ENCODE results near the gene MAGIX.

Gene MAGIX

DNA sequence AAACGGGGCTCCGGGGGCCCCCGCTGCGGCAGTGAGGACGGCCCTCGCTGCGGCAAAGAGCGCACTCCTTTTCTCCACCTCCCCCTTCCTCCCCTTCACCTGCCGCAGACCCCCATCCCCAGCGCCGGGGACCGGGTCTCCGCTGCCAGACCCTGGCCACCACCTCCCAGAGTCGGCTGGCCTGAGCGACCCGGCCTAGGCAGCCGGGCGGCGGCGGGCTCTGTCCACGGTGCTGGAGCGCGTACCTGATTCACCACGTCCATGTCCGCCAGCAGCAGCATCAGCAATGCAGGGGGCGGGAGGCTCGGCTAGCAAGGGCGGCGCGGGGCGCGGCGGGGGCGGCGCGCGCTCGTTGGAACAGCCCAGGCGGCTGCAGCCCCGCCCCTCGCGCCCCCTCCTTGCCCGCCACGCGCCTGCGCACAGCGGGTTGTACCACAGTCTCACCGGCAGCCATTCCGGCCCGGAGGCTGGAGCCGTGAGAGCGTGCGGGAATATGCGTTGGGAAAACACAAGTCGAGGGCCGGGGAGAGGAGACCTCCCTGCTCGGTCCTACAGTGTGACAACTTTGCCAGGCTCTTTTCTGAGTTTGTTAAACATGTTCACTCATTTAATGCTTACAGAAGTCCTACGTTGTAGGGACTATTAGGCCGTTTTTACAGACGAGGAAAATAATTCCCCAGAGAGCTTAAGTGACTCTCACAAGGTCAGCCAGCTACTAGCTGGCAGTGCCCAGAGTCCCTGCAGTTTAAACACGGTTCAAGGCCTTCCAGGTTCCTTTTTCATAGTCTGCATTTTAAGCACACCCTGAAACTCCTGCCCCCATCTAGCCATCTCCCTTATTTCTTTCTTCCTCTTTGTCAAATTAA is 37.6 kb downstream of the MAGIX start, which contains the start of gene SYP (continued):
- peak; percentile 77 for TF ChIP-seq GLIS2 (tag by site-specific recombination; IDR thresholded peaks at IDR 0.05)
- 0 out of 2 replicates have a peak, but pooled peaks have one; percentile 18 for TF ChIP-seq BCL11A (tag by site-specific recombination; IDR thresholded peaks at IDR 0.05; ENCODE audit: low read depth)
- TF ChIP-seq, protein P1, sequence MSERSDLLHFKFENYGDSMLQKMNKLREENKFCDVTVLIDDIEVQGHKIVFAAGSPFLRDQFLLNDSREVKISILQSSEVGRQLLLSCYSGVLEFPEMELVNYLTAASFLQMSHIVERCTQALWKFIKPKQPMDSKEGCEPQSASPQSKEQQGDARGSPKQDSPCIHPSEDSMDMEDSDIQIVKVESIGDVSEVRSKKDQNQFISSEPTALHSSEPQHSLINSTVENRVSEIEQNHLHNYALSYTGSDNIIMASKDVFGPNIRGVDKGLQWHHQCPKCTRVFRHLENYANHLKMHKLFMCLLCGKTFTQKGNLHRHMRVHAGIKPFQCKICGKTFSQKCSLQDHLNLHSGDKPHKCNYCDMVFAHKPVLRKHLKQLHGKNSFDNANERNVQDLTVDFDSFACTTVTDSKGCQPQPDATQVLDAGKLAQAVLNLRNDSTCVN (tag by site-specific recombination; optimal IDR thresholded peaks at IDR 0.05): peak; percentile 76
- TF ChIP-seq ZNF302 (tag by site-specific recombination; IDR thresholded peaks at IDR 0.05; ENCODE audit: low read depth): no peak
- no peak for TF ChIP-seq ZNF426 (tag by site-specific recombination; IDR thresholded peaks at IDR 0.05)
- TF ChIP-seq ZNF132 (tag by site-specific recombination; IDR thresholded peaks at IDR 0.05; ENCODE audit: borderline replicate concordance): no peak
- no peak for TF ChIP-seq ZNF639 (tag by site-specific recombination; IDR thresholded peaks at IDR 0.05)
- TF ChIP-seq, protein P2, sequence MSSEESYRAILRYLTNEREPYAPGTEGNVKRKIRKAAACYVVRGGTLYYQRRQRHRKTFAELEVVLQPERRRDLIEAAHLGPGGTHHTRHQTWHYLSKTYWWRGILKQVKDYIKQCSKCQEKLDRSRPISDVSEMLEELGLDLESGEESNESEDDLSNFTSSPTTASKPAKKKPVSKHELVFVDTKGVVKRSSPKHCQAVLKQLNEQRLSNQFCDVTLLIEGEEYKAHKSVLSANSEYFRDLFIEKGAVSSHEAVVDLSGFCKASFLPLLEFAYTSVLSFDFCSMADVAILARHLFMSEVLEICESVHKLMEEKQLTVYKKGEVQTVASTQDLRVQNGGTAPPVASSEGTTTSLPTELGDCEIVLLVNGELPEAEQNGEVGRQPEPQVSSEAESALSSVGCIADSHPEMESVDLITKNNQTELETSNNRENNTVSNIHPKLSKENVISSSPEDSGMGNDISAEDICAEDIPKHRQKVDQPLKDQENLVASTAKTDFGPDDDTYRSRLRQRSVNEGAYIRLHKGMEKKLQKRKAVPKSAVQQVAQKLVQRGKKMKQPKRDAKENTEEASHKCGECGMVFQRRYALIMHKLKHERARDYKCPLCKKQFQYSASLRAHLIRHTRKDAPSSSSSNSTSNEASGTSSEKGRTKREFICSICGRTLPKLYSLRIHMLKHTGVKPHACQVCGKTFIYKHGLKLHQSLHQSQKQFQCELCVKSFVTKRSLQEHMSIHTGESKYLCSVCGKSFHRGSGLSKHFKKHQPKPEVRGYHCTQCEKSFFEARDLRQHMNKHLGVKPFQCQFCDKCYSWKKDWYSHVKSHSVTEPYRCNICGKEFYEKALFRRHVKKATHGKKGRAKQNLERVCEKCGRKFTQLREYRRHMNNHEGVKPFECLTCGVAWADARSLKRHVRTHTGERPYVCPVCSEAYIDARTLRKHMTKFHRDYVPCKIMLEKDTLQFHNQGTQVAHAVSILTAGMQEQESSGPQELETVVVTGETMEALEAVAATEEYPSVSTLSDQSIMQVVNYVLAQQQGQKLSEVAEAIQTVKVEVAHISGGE (tag by site-specific recombination; conservative IDR thresholded peaks at IDR 0.05; ENCODE audit: low read depth): no peak
- TF ChIP-seq ZNF660 (tag by site-specific recombination; IDR thresholded peaks at IDR 0.05): no peak; the same call in 1 of the 2 replicates
- TF ChIP-seq ZNF645 (tag by site-specific recombination; IDR thresholded peaks at IDR 0.05): no peak
- TF ChIP-seq GLI2 (tag by site-specific recombination; IDR thresholded peaks at IDR 0.05; ENCODE audit: borderline replicate concordance, low read depth): no peak
- no peak for TF ChIP-seq ZNF19 (tag by site-specific recombination; IDR thresholded peaks at IDR 0.05; ENCODE audit: low read depth)
- no peak for TF ChIP-seq ZNF558 (tag by site-specific recombination; IDR thresholded peaks at IDR 0.05)
- TF ChIP-seq FEZF1 (tag by site-specific recombination; IDR thresholded peaks at IDR 0.05): no peak
- TF ChIP-seq ZNF585B (tag by site-specific recombination; IDR thresholded peaks at IDR 0.05): no peak
- no peak for TF ChIP-seq OVOL3 (tag by site-specific recombination; IDR thresholded peaks at IDR 0.05)
- TF ChIP-seq ZSCAN23 (tag by site-specific recombination; IDR thresholded peaks at IDR 0.05): no peak
- TF ChIP-seq ZNF624 (tag by site-specific recombination; IDR thresholded peaks at IDR 0.05): no peak
- peak; percentile 53 for TF ChIP-seq SP2 (tag by site-specific recombination; IDR thresholded peaks at IDR 0.05)
- no peak for TF ChIP-seq ZNF202 (tag by site-specific recombination; IDR thresholded peaks at IDR 0.05; ENCODE audit: borderline replicate concordance)
- TF ChIP-seq, protein P3, sequence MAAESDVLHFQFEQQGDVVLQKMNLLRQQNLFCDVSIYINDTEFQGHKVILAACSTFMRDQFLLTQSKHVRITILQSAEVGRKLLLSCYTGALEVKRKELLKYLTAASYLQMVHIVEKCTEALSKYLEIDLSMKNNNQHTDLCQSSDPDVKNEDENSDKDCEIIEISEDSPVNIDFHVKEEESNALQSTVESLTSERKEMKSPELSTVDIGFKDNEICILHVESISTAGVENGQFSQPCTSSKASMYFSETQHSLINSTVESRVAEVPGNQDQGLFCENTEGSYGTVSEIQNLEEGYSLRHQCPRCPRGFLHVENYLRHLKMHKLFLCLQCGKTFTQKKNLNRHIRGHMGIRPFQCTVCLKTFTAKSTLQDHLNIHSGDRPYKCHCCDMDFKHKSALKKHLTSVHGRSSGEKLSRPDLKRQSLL (tag by site-specific recombination; IDR thresholded peaks at IDR 0.05): no peak
- no peak for TF ChIP-seq ZNF654 (tag by site-specific recombination; IDR thresholded peaks at IDR 0.05; ENCODE audit: low read depth)
- no peak for TF ChIP-seq YY1 (tag by site-specific recombination; IDR thresholded peaks at IDR 0.05)
- TF ChIP-seq, protein P4, sequence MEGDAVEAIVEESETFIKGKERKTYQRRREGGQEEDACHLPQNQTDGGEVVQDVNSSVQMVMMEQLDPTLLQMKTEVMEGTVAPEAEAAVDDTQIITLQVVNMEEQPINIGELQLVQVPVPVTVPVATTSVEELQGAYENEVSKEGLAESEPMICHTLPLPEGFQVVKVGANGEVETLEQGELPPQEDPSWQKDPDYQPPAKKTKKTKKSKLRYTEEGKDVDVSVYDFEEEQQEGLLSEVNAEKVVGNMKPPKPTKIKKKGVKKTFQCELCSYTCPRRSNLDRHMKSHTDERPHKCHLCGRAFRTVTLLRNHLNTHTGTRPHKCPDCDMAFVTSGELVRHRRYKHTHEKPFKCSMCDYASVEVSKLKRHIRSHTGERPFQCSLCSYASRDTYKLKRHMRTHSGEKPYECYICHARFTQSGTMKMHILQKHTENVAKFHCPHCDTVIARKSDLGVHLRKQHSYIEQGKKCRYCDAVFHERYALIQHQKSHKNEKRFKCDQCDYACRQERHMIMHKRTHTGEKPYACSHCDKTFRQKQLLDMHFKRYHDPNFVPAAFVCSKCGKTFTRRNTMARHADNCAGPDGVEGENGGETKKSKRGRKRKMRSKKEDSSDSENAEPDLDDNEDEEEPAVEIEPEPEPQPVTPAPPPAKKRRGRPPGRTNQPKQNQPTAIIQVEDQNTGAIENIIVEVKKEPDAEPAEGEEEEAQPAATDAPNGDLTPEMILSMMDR (tag by site-specific recombination; IDR thresholded peaks at IDR 0.05): no peak
- TF ChIP-seq OSR2 (tag by site-specific recombination; IDR thresholded peaks at IDR 0.05): no peak
- TF ChIP-seq ZNF138 (tag by site-specific recombination; IDR thresholded peaks at IDR 0.05; ENCODE audit: borderline replicate concordance): no peak
- TF ChIP-seq ZNF571 (tag by site-specific recombination; IDR thresholded peaks at IDR 0.05): no peak
- TF ChIP-seq GLIS1 (tag by site-specific recombination; IDR thresholded peaks at IDR 0.05): peak; percentile 72
- TF ChIP-seq SP3 (tag by site-specific recombination; IDR thresholded peaks at IDR 0.05): peak; percentile 37; the same call in 1 of the 2 replicates
- TF ChIP-seq ZNF48 (tag by site-specific recombination; IDR thresholded peaks at IDR 0.05): no peak
- no peak for TF ChIP-seq ZNF707 (tag by site-specific recombination; IDR thresholded peaks at IDR 0.05)

All from HEK293 (cell line).